ENCODE measurements around the gene NEUROG1.
A peak's percentile ranks its signal among the peaks of the same experiment; 100 is the strongest.
"Not testable (repeated sequence)": the region's sequence is repeated elsewhere in the genome, so short reads cannot be mapped to it uniquely, and the experiment has no call there.

NEUROG1 gene

GRCh38 chr5:135495531-135495930 lies 40.2 kb downstream of the NEUROG1 start:
- not testable (repeated sequence) for H3K4me3 ChIP-seq (ENCODE audit: low read length); H3K27me3 ChIP-seq (ENCODE audit: control insufficient read depth, insufficient read depth, low read length); H3K9ac ChIP-seq (ENCODE audit: low read length); H3K4me1 ChIP-seq (ENCODE audit: control insufficient read depth, insufficient read depth, low read length); H3K36me3 ChIP-seq (ENCODE audit: control insufficient read depth, insufficient read depth, low read length); H3K27ac ChIP-seq (ENCODE audit: low read depth, low read length)

GRCh38 chr5:135494196-135494595 lies 41.6 kb downstream of the NEUROG1 start:
- Histone ChIP-seq H3K27me3 (ENCODE audit: control insufficient read depth, insufficient read depth, low read length) (peaks cover 12% of the 10 kb centered on the region), H3K9ac (ENCODE audit: low read length) (no peak overlapping the region), H3K4me1 (ENCODE audit: control insufficient read depth, insufficient read depth, low read length) (peaks cover 2% of the 10 kb centered on the region), H3K36me3 (ENCODE audit: control insufficient read depth, insufficient read depth, low read length) (no peaks in the 10 kb centered on the region), H3K27ac (ENCODE audit: low read depth, low read length) (no peak overlapping the region), H3K4me3 (ENCODE audit: low read length) (no peak overlapping the region)

- H3K27me3 ChIP-seq (ENCODE audit: control insufficient read depth, insufficient read depth, low read length): peaks cover 12% of the 10 kb centered on the region
- no peak overlapping the region for H3K27ac ChIP-seq (ENCODE audit: low read depth, low read length)
- no peaks in the 10 kb centered on the region for H3K36me3 ChIP-seq (ENCODE audit: control insufficient read depth, insufficient read depth, low read length)
- no peak overlapping the region for H3K9ac ChIP-seq (ENCODE audit: low read length)
- H3K4me1 ChIP-seq (ENCODE audit: control insufficient read depth, insufficient read depth, low read length): peaks cover 3% of the 10 kb centered on the region
- H3K4me3 ChIP-seq (ENCODE audit: low read length): no peak overlapping the region
Measured at GRCh38 chr5:135493406-135494180, 42.2 kb downstream of the NEUROG1 start.

- no peak overlapping the region for H3K9ac ChIP-seq (ENCODE audit: low read length)
- H3K27ac ChIP-seq (ENCODE audit: low read depth, low read length): no peak overlapping the region
- no peaks in the 10 kb centered on the region for H3K36me3 ChIP-seq (ENCODE audit: control insufficient read depth, insufficient read depth, low read length)
- H3K4me3 ChIP-seq (ENCODE audit: low read length): no peak overlapping the region
- peaks cover 21% of the 10 kb centered on the region for H3K27me3 ChIP-seq (ENCODE audit: control insufficient read depth, insufficient read depth, low read length)
- H3K4me1 ChIP-seq (ENCODE audit: control insufficient read depth, insufficient read depth, low read length): peaks cover 3% of the 10 kb centered on the region
Measured at GRCh38 chr5:135492319-135492626, 43.5 kb downstream of the NEUROG1 start.

GRCh38 chr5:135491552-135492318 lies 44.0 kb downstream of the NEUROG1 start:
- Histone ChIP-seq H3K27me3 (ENCODE audit: control insufficient read depth, insufficient read depth, low read length) (peaks cover 21% of the 10 kb centered on the region), H3K36me3 (ENCODE audit: control insufficient read depth, insufficient read depth, low read length) (no peaks in the 10 kb centered on the region), H3K4me1 (ENCODE audit: control insufficient read depth, insufficient read depth, low read length) (peaks cover 3% of the 10 kb centered on the region), H3K9ac (ENCODE audit: low read length) (no peak overlapping the region), H3K4me3 (ENCODE audit: low read length) (no peak overlapping the region), H3K27ac (ENCODE audit: low read depth, low read length) (no peak overlapping the region)

GRCh38 chr5:135491038-135491551 lies 44.7 kb downstream of the NEUROG1 start:
- no peak overlapping the region for H3K9ac ChIP-seq (ENCODE audit: low read length)
- H3K36me3 ChIP-seq (ENCODE audit: control insufficient read depth, insufficient read depth, low read length): no peaks in the 10 kb centered on the region
- no peak overlapping the region for H3K27ac ChIP-seq (ENCODE audit: low read depth, low read length)
- H3K4me1 ChIP-seq (ENCODE audit: control insufficient read depth, insufficient read depth, low read length): peaks cover 3% of the 10 kb centered on the region
- H3K27me3 ChIP-seq (ENCODE audit: control insufficient read depth, insufficient read depth, low read length): peaks cover 23% of the 10 kb centered on the region
- no peak overlapping the region for H3K4me3 ChIP-seq (ENCODE audit: low read length)

GRCh38 chr5:135490245-135491037 lies 45.3 kb downstream of the NEUROG1 start:
- Histone ChIP-seq H3K36me3 (ENCODE audit: control insufficient read depth, insufficient read depth, low read length) (no peaks in the 10 kb centered on the region), H3K27me3 (ENCODE audit: control insufficient read depth, insufficient read depth, low read length) (peaks cover 23% of the 10 kb centered on the region), H3K4me3 (ENCODE audit: low read length) (peak overlapping the region; percentile 47)

GRCh38 chr5:135489466-135490244 lies 46.1 kb downstream of the NEUROG1 start:
- Histone ChIP-seq H3K4me1 (ENCODE audit: control insufficient read depth, insufficient read depth, low read length) (peaks cover 3% of the 10 kb centered on the region), H3K27ac (ENCODE audit: low read depth, low read length) (no peak overlapping the region), H3K27me3 (ENCODE audit: control insufficient read depth, insufficient read depth, low read length) (peaks cover 23% of the 10 kb centered on the region), H3K36me3 (ENCODE audit: control insufficient read depth, insufficient read depth, low read length) (no peaks in the 10 kb centered on the region), H3K4me3 (ENCODE audit: low read length) (peak overlapping the region; percentile 47), H3K9ac (ENCODE audit: low read length) (no peak overlapping the region)

More at GRCh38 chr5:135490245-135491037, 45.3 kb downstream of the NEUROG1 start:
- Histone ChIP-seq H3K4me1 (ENCODE audit: control insufficient read depth, insufficient read depth, low read length) (peaks cover 3% of the 10 kb centered on the region), H3K27ac (ENCODE audit: low read depth, low read length) (no peak overlapping the region), H3K9ac (ENCODE audit: low read length) (no peak overlapping the region)

- Histone ChIP-seq H3K27ac (ENCODE audit: low read depth, low read length) (no peak overlapping the region), H3K4me1 (ENCODE audit: control insufficient read depth, insufficient read depth, low read length) (peaks cover 3% of the 10 kb centered on the region), H3K9ac (ENCODE audit: low read length) (no peak overlapping the region), H3K4me3 (ENCODE audit: low read length) (peak overlapping the region; percentile 47), H3K36me3 (ENCODE audit: control insufficient read depth, insufficient read depth, low read length) (no peaks in the 10 kb centered on the region), H3K27me3 (ENCODE audit: control insufficient read depth, insufficient read depth, low read length) (peaks cover 23% of the 10 kb centered on the region)
Measured at GRCh38 chr5:135488727-135489465, 46.9 kb downstream of the NEUROG1 start.

GRCh38 chr5:135487839-135488514 lies 47.8 kb downstream of the NEUROG1 start:
- Histone ChIP-seq H3K4me1 (ENCODE audit: control insufficient read depth, insufficient read depth, low read length) (peaks cover 3% of the 10 kb centered on the region), H3K27me3 (ENCODE audit: control insufficient read depth, insufficient read depth, low read length) (peaks cover 23% of the 10 kb centered on the region), H3K27ac (ENCODE audit: low read depth, low read length) (no peak overlapping the region), H3K9ac (ENCODE audit: low read length) (no peak overlapping the region), H3K4me3 (ENCODE audit: low read length) (peak overlapping the region; percentile 26), H3K36me3 (ENCODE audit: control insufficient read depth, insufficient read depth, low read length) (no peaks in the 10 kb centered on the region)

- Histone ChIP-seq H3K27me3 (ENCODE audit: control insufficient read depth, insufficient read depth, low read length) (peaks cover 23% of the 10 kb centered on the region), H3K36me3 (ENCODE audit: control insufficient read depth, insufficient read depth, low read length) (no peaks in the 10 kb centered on the region), H3K27ac (ENCODE audit: low read depth, low read length) (no peak overlapping the region), H3K9ac (ENCODE audit: low read length) (no peak overlapping the region), H3K4me1 (ENCODE audit: control insufficient read depth, insufficient read depth, low read length) (peaks cover 3% of the 10 kb centered on the region), H3K4me3 (ENCODE audit: low read length) (no peak overlapping the region)
Measured at GRCh38 chr5:135487037-135487395, 48.7 kb downstream of the NEUROG1 start.
